HG03558 (cell line): ENCODE results near the gene DLX1.

Source experiments
- ATAC-seq: cut with Tn5 transposase; IDR thresholded peaks from one replicate; pipeline ENCODE4 v1.9.1; 2021; ENCODE audit warnings: moderate number of reproducible peaks; ENCODE audit not compliant: unreplicated experiment; ENCODE audit errors: extremely low read depth

The DLX1 gene

DNA sequence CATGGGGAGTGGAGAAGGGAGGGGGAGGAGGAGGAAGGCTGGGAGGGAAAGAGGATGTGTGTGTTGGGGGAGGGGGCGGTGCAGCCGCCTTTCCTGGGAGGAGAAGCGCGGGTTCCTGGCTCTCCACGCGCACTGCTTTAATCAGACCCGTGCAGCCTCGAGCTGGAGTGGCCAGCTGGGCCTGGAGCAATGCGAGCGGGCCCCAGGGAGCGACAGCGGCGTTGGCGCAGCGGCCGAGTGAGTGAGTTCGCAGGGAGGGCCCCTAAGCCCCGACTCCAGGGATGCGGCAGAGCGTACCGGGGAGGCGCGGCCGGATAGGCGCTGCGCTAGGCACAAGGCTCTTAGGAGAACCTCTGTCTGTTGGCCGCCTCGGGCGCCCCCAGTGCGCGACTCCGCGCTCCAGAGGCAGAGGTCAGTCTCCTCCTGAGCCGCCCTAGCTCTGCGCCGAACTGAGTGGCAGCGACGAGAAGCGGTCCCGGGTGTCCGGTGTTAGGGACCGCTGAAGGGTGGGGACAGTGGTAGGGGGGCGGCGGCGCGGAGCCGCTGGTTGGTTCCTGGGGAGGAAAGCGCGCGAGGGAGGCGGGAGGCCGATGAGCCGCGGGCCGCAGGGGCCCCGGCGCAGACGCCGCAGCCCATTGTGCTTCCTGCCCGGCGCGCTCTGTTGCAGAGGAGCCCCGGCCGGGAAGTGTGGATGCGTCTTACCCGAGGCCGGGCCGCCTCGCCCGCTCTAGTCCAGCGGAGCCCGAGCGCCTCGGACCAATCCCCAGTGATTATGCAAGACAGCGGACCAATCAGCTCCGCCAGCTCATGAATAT, 455 bp upstream of the DLX1 start:
- peak; percentile 86 for ATAC-seq

DNA sequence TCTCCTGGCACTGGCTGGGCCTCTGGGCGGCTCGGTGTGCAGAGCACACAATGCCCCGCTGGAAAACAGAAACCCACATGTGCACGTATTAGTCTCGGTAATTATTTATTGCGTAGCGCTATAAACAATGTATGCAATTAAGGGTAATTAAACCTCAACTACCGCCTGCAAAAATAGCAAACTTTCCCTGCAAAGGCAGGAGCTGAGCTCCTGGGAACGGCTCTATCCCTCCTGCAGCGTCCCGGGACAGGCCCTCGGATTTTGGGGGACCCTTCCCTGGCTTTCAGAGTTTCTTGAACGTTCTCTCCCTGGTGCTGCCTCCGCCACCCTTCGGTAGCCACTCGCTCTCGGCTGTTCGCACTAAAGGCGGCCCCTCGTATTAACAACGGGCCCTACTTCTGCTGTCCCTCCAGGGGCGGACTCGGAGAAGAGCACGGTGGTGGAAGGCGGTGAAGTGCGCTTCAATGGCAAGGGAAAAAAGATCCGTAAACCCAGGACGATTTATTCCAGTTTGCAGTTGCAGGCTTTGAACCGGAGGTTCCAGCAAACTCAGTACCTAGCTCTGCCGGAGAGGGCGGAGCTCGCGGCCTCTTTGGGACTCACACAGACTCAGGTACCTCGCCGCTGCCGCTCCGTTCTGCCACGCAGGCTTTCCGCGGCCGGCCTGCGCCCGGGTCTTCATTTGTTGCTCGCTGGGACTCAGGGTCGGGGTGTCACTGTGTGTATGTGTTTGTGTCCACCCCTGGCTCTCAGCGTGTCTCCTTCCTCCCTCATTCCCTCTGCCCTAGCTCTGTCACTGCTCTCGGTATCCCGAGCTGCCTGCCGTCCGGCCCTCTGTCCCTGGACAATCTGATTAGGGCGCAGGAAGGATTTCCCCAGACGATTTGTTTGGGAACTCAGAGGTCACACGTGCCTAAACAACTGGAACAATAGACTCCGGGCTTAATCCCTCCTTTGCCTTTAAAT, 1.2 kb downstream of the DLX1 start:
- ATAC-seq = no peak

DNA sequence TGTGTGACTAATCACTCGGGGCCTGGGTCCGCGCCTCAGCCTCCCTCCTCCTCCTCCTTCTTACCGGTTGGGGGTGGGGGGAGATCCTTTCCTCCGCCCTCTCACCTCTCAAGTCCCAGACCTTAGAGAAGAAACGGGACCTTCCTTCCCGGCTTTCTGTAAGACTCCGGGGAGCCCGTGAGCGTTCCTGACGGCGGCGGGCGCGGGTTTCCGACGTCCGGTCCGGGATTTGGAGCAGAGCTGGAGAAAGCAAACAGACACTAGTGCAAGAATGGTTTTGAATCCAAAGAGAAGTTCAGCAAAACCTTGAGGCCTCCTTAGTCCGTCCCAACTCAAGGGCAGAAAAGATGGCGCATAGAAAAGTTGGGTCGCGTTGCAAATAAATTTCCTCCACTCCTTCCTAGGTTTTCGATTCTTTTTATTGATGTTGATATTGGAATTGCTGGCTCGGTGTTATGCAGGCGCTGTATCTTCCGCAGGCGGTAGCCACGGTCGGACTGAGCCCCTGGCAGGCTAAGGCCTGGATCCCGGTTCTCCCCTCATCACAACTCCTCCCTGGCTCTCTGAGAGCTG, 2.0 kb downstream of the DLX1 start:
- no peak for ATAC-seq

DNA sequence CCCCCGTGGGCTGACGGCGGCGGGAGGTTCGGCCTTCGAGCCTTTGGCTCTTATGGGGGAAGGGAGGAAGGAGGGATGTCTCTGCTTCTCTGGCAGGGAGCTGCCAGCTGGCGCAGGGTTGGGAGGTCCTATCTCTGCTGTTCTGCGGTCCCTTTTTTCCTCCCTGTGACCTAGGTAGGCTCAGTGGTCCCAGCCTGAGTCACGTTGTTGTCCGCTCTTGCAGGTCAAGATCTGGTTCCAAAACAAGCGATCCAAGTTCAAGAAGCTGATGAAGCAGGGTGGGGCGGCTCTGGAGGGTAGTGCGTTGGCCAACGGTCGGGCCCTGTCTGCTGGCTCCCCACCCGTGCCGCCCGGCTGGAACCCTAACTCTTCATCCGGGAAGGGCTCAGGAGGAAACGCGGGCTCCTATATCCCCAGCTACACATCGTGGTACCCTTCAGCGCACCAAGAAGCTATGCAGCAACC, 2.5 kb downstream of the DLX1 start:
- no peak for ATAC-seq

DNA sequence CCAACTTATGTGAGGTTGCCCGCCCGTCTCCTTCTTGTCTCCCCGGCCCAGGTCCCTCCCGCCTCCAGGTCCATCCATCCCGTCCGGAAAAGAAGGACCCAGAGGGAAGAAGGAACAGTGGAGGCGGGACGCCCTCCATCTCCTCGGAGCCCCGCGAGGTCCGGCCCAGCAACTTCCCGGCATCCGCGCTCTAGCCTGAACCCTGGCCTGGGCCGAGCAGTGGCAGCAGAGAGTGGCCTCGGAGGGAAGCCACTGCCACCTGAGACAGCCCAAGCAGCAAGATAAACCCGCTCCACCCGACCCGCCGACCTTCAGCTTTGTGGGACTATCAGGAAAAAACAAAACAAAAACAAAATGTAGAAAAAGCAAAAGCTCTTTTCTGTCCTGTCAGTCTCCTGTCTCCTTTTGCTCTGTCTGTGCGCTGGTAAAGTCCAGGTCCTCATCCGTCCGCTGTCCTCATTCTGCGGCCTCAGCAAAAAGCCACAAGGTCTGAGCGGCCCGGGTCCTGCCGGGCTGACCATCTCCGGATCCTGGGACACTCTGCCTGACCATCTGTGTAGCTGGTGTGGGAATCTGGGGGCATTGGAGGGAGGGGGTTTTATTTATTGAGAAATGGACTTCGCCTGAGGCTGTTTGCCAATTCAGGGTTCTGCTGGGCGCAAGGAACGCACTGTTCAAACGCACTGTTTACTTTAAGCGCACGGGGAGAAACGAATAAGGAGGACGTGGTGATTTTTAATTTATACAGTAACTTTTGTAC, 3.1 kb downstream of the DLX1 start:
- ATAC-seq = no peak

DNA sequence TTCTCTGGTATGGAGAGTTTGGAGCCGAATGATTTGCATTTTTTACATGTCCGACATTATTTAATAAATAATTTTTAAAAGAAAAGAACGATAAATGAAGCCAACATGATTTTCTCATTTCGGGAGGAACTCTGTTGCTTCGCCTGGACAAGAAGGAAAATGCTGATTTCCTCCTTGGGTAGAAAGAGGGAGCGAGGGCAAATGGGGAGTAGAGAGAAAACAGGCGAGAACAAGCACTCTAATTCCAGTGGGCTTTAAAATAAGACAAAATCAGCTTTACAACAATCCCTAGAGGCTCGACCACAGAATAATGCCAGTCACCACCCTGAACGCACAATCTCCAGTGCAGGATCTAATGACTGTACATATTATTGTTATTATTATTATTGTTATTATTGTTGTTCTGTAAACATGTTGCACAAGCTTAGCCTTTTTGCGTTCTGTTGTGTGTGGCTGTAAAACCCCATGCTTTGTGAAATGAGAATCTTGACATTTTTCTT, 3.7 kb downstream of the DLX1 start:
- ATAC-seq = no peak

DNA sequence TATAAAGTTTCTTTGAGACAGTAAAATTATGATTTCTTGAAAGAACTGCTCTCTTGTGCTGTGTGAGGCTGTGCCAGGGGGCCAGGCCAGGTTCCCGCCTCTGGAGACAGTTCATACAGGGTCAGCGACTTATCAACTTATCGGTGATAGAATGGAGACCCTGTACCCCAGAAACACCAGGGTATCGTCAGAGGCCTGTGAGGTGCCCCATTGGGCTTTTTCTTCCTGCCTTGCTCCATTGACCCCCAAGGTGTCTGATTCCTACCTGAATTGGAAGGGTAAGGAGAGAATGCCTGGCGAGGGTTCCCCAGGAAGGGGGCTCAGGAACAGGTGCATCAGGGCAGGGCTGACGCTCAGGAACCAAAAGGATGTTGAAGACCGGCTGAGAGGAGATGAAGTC, 4.3 kb downstream of the DLX1 start:
- ATAC-seq = no peak

DNA sequence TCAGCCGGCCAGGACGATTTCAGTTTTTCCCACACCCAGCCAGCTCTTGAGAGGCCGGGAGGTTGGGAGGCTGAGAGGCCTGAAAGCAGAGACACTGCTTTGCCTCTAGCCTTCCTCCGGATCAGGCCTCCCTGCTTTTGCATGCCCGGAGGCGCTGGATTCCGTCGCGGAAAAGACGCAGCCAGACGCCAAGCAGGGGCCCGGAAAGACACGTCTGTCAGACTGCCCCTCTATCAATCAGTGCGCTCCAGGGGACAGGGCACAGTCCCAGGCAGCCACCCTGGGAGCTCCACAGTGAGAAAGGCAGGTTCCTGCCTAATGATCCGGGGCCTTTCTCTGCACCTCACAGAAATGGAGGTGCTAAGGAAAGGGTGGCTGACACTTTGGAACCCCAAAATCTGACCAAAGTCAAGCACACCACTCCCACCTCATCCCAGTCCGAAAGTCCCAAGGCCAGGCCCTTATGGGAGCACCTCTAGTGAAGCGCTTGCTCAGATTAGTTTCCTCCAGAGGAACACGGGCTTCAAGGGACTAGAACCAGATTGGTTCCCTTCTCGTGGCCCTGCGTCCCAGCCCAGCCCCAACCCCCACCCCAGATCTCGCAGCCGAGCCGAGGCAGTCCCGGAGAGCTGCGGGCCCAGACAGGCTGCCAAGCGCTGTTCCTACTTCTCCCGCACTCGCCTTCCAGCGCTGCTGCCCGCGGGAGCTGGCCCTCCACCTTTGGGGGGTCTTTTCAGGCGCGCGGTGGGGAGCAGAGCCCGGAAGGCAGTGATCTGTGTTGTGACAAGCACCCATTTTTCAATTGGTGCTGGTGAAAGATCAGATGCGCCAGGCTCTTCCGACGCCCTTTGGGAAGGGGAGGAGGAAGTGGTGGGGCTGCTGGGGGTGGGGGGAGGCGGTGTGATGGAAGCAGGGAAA, 5.0 kb downstream of the DLX1 start:
- no peak for ATAC-seq

DNA sequence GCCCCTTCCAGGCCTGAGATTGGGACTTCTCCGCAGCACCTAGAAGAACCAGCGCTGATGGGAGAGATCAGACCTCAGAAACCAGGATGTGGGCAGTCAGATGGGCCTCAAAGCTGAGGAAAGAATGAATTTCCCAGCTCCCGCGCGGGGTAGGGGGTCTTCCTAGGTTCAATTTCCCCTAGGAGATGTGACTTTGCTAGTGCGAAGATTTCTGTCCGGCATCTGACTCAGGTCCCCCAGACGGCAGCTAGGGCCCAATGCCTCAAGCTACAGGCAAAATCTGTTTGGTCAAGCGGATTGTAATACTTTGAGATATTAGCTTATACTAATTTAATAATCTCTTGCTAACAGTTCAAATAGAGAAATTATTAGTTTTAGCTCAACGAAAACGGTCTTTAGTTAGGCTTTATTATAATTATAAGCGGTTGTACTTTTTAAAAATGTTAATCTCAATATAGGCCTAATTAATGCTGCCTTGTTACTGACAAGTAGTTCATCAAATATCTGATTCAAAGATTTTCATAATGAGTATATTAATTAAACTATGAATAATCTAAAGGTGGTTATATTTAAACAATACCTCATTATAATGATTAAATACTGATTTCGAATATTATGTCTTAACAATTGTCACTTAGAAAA, 5.8 kb downstream of the DLX1 start:
- ATAC-seq = no peak

DNA sequence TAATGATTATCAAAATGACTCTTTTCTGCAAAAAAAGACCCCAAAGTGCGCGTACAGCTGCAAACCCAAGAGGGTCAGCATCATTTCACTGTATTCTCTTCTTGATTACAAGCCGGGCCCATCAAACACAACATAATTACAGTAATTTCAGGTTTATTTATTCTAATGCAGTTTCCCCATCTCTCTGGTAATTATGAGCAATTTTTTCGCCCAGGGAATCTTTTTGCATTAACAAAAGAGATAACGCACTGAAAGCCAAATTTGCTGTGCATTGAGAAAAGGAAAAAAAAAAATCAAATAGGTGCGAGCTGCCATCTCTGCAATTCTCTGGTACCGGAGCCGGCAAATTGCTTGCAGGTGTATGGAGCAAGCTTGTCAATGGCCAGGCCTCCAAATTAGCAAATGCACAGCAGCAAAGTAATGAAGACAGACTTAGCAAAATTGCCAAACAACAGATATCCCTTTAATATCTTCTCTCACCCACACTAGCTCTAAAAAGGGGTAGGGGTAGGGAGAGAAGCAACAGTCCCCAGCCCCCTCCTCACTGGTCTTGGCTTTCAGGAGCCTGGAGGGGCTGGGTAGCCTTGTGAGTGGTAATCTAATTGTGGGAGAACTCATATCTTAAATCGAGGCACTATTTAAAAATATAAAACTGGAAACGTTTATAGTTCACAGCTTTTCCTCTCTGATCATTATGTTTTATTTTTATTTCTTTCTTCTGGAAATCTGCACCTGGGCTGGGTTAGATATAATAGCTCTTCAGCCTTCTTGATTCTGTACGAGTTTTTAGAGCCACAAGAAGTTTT, 6.7 kb downstream of the DLX1 start:
- ATAC-seq = no peak

DNA sequence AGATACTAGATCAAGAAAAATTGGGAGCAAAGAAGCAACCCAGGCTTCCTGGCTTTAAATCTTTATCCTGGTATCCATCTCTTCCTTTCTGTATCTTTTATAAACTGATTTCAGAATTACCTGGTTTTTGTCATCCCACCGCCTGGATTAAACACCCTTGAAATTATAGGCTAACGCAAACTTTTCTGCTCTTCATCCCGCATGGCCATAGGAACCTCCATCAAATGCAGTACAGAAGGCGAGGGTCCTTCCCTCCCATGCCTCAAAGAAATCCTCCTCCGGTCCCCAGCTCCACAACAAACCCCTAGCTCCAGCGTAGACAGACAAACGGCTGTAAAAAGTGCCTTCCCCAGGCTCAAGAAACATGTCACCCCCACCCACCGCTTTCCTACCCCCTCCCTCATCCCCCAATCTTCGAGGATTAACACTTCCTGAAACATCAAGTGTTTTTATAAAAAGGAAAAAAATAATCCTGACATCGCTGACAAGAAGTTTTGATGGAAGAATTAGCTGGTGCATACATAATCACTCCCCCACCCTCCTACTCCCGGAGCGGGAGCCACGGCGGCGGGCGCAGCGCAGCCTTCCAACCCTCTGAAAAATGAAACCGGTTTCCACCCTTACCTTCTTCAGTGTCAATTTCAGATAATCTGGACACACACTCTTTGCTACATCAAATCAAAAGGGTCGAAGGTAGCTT, 7.6 kb downstream of the DLX1 start:
- ATAC-seq = no peak

DNA sequence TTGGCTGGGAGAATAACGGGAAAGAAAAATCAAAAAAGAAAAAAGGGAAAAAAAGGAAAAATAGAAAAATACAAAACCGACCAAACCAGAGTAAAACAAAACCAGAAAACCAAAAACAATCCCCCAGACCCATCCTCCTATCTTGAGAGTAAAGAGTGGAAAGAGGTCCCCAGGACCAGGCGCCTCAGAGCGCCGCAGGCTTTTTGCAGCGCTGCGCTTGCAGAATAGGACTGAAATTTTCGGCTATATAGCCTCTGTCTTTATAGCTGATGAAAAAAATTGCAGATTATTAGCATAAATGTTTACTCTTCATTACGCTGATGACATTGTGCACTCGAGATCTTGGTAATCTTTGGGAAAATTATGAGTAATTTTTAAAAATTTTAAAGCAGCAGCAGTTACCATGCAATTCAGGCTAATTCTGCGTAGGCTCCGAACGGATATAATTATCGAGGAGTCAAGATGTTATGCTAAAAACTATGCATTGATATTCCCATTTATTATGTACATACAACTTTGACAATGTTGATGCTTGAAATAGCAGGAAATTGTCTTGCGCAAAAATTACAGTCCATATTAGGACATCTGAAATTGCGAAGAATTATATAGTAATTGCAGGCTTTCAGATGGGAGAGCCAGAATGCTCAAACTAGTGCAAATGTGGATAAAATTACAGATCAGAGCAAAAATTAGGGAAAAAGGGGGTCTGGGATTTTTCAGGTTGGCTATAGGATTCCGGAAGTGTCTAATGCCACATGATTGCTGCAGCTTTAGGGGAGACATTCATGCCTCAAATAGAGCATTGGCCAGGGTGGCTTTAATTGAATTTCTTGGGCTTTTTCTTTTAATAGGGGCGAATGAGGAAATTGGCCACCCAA, 8.3 kb downstream of the DLX1 start:
- no peak for ATAC-seq

DNA sequence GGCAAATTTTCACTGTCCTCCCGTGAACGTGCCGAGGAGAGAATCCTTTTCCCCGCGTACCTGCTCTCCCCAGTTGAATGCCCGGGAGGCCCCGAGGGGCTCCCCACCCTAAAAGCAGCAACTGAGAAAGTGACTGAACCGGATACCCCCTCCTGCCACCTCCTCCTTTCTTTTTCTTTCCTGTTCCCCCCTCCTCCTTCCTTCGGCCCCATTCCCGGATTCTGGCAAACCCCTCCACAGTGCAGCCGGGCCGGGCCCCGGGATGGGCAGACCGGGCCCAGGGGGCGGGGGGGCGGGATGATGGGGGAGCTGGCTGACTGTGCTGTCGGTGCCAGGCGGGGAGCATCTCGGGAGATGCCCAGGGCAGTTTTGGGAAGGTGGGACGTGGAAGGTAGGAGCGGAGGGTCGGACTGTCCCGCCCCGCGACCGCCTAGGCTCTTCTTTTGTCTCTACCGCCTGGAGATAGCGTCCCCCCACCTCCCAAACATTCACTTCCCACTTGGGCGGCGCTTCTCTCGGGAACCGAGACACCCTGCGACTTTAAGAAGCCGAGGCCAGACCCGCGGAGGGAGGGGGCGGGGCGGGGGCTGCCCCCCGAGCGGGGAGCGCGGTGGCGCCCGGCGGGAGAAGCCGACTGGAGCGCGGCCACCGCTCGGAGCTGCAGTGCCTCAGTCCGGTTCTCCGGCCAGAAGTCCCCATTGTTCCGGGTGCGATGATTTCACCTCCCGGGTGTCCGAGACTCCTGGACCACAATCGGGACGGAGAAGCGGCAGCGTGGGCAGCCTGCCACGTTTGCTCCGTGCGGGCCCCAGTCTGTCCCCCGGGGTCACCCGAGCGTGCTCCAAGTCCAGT, 9.2 kb downstream of the DLX1 start:
- no peak for ATAC-seq

DNA sequence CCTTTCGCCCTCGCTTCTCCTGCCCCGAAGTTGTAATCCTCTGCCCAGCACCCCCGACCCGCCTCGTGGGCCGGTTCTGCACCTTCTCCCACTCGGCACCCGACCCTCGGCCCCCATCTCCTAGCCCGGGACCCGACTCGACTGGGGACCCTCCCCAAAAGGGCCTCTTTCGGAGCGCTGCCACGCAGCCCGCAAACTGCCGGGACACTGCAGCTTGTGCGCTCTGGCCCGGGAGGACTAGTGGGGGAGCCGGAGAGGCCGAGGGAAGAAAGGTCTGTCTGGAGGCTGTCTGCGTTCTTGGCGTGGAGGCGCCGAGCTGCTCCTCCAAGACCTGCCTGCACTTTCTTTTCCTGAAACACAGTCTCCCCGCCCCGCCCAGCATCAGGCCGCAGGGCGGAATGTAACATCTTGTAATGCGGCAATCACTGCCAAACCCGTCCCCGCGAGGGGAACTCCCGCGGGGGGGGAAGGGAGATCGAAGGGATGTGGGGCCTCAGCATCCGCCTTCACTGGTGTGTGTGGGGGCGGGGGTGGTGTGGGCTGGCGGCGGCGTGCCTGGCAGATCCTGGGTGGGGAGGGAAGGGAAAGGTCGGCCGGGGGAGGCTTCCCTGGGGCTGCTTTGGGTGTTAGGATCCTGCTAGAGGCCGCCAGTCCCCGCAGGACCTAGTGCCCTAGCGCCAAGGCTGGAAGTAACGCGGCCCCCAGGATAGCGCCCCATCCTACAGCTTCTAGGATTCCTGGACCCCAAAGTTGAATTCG, 10.0 kb downstream of the DLX1 start:
- ATAC-seq = no peak
